GM18907 (cell line): ENCODE data around the gene ZMYND8.
"Not testable (repeated sequence)": the region's sequence is repeated elsewhere in the genome, so short reads cannot be mapped to it uniquely, and the experiment has no call there.

ENCODE experiments used
- ATAC-seq: cut with Tn5 transposase; IDR thresholded peaks from one replicate; pipeline ENCODE4 v1.9.1; 2021; ENCODE audit warnings: mild to moderate bottlenecking, moderate library complexity; ENCODE audit not compliant: unreplicated experiment

Gene ZMYND8

DNA sequence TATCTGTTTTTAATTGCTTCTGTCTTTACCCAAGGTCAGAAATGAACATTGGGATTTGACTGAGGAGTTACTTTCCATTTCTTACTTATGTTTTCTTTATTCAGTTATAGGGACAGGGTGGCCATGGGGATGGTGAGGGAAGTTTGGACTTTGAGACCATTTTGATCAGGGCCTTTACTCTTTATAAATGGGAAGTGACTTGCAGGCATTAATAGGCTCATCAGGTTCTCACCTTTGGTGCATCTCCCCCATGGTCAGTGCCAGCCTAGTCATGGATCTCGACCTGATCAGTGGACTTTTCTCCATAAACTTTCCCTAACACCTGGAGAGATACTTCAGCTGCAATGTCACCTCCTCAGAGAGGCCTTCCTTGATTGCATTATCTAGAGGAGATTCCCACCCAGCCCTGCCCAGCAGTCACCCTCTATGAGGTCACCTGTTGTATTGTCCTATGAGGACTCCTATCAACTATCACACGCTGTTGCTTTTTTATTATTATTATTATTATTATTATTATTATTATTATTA is 16.8 kb upstream of the ZMYND8 start:
- ATAC-seq: no peak

GRCh38 chr20:47370850-47371782 is 14.6 kb upstream of the ZMYND8 start:
- ATAC-seq: no peak

GRCh38 chr20:47370214-47370613 is 13.7 kb upstream of the ZMYND8 start:
- ATAC-seq: no peak

DNA sequence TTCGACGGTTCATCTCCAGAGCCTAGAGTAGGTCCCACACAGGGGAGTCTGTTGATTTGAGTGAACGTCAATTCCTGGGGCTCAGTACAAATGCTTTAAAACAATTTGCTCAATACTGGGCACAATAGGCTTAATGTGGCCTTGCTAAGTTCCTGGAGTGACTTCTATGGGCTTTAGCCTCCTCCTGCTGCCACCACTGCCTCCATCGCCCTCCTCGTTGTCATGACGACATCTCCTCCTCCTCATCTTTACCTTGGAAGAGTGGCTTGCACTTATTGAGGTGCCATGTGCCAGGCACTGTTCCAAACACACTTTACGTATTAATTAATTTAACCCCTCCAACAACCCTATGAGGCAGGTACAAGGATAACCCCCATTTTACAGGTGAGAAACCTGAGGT is 11.8 kb upstream of the ZMYND8 start:
- ATAC-seq: no peak

DNA sequence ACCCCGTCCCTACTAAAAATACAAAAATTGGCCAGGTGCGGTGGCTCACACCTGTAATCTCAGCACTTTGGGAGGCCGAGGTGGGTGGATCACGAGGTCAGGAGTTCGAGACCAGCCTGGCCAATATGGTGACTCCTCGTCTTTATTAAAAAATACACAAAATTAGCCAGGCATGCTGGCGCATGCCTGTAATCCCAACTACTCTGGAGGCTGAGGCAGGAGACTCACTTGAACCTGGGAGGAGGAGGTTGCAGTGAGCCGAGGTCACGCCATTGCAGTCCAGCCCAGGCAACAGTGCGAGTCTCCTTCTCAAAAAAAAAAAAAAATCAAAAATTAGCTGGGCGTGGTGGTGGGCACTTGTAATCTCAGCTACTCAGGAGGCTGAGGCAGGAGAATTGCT is 9.8 kb upstream of the ZMYND8 start:
- not testable (repeated sequence) for ATAC-seq

DNA sequence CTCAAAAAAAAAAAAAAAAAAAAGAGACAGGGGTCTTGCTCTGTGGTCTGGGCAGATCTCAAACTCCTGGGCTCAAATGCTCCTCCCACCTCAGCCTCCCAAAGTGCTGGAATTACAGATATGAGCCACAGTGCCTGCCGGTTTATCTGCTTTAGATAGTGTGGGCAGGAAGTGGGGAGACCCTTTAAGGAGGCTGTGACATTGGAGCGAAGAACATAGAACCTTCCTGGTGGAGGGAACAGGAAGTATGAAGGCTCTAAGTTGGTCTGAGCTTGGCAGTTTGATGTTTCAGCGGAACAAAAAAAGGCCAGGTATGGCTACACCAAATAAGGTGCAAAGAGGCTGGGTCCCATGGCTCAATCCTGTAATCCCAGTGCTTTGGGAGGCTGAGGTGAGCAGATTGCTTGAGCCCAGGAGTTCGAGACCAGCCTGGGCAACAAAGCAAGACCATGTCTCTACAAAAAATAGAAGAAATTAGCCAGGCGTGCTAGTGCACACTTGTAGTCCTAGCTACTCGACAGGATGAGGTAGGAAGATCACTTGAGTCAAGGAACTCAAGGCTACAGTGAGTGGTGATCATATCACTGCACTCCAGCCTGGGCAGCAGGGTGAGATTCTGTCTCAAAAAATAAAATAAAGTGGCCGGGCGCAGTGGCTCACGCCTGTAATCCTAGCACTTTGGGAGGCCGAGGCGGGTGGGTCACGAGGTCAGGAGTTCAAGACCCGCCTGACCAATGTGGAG is 8.7 kb upstream of the ZMYND8 start:
- ATAC-seq: no peak

- no peak for ATAC-seq
Measured at GRCh38 chr20:47362361-47363219, 6.1 kb upstream of the ZMYND8 start.

DNA sequence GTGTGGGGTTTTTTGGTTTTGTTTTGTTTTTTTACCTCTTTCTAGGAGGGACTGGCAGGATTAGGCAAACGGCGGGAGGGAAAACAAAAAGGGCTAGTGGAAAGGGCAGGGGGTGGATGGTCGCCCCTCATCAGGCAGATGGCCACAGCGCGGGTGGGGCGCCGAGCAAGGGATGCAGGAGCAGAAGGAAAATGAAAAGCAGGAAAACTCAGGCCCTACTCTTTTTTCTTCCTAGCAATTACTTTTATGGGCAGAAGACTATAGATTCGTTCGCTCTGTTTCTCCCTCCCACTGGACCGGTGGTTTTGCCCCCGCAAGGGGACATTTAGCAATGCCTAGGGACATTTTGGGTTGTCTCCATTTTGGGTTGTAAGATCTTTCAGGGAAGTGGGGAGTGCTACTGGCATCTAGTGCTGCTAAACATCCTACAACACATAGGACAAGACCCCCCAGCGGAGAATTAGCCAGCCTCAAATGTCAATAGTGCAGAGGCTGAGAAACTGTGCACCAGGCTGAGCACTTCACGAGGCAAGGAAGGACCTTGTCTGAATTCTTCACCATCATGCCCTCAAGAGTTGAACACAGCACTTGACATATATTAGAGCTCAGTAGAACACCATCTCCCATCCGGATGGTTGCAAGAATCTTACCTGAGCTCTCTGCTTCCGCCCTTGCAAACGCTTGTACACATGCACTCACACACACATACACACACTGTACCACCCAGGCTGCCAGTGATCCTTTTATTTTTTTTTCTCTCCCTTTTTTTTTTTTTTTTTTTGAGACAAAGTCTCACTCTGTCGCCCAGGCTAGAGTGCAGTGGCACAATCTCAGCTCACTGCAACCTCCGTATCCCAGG is 4.8 kb upstream of the ZMYND8 start:
- no peak for ATAC-seq

DNA sequence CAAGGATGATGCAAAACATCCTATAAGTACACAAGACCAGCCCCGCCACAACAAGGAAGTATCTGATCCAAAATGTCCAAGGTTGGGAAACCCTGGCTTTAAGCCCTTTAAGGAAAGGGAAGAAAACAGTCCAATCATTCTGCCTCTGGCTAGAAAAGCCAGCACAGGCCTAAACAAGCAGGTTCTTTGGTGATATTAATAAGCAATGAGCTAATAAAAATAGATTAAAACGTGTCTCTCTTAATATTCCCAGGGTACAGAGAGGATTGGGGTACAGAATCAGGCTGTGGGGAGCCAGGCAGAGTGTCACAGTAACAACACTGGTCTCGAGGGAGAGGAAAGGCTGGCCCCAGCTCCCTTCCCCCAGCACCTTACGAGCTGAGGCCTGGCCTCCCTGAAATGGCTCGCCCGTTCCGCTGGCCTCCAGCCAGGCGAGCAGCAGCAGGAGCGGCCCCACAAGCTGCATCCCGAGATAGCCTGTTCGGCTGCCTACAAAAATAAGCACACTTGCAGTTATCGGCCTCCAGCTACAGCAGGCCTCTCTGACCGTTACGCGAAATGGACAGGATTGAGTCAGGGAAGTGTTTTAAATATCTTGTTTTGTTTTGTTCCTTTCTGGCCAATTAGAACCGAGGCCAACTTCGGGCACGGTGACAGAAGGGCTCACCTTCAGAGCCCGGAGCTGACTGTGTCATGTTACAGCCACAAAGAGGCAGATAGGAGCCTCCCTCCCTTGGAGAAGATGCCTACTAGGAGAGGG is 4.0 kb upstream of the ZMYND8 start:
- ATAC-seq: no peak

DNA sequence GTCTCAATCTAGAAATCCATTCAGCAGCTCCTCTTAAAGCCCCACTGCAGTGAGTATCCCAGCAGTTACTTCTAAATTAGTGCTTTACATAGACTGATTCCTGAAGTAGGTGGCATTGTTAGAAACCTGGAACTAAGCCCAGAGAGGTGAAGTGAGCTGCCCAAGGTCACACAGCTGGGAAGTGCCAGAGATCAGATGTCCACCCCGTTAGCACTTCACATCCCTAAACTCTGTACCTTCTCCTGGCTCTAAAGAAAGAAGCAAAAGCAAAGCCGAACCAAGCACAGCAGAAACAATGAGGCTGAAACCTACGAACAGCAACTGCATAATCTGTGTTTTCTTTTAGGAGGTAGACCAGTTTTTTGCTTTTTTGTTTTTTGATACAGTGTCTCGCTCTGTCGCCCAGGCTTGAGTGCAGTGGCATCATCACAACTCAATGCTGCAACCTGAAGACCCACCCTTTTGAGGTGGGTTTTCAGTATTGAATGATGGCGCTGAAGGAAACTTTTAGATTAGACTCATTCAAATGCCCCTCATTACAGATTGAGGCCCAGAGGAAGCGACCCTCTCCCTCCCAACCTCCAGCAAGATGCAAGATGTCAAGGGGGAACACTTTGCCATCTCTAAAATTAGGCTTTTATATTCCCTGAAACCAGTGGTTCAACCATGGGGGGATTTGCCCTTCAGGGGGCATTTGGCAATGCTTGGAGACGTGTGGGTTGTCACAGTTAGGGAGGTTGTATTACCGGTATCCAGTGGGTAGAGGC is 3.2 kb upstream of the ZMYND8 start:
- ATAC-seq: no peak

- ATAC-seq: no peak
Measured at GRCh38 chr20:47358672-47359529, 2.4 kb upstream of the ZMYND8 start.

DNA sequence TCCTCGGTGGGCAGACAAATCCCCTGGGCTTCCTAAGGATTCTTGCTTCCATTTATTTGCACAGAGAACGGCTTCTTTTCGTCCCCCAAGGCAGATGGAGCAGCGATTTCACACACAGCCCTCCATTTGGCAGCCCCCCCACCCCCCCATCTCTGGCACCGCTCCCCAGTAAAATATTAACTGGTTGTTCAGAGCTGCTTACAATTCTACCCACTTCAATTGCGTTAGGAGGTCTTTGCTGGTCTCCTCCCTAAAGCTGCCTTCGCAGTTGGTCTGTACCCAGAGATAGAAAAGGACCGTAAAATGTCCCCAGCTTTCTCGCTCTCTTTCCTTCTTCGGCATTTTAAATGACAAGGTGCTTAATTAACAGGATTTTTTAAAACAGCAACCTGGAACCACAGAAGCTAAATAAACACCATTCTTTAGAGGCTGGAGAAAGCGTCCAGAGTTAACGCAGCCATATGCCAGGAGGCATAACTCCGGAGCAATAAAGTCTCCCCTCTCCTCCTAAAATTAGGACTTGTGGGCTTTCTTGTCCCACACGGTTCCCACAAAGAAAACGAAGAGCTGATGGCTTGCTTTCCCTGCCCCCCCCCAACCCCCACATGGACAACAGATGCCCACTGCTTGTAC is 1.7 kb upstream of the ZMYND8 start:
- no peak for ATAC-seq

- peak; percentile 51 for ATAC-seq
Measured at GRCh38 chr20:47357296-47358038, 968 bp upstream of the ZMYND8 start.

DNA sequence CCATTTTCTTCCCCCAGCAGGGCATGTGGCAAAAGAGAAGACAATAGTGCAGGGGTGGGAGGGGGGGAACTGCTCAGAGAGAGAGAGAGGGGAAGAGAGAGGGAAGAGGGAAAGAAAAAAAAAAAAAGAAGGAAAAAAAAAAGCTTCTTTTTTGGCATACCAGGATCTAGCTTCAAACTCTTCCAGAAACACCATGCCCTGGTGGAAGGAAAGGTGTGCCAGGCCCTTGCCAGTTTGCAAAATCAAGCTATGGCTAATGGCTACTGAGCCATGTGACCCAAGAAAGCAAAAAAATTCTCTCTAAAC is 326 bp downstream of the ZMYND8 start:
- no peak for ATAC-seq

GRCh38 chr20:47355489-47356219 is 845 bp downstream of the ZMYND8 start:
- no peak for ATAC-seq
